K562 (cell line): ENCODE results near the gene IPO13. TPM values are rescaled to one million over a fixed set of nuclear protein-coding genes. Genes with fewer than 3 reads are reported as not detected.

Experiments
- ATAC-seq: fragments of 200-7000 bp; cut with Tn5 transposase; 3 replicates; pipeline ENCODE4 v1.9.1; 2020; ENCODE audit warnings: moderate library complexity
- BruUV-seq: library from RNA; stranded (reverse); fragments of 400-500 nt; replicated peaks from 2 replicates; lab custom pipeline; 2021; lab: Mats Ljungman, UMichigan
- CTCF ChIA-PET: fragments of 300-600 bp; formaldehyde crosslinking; extraction: SDS; loops from one replicate; lab custom pipeline; 2021; ENCODE audit warnings: low intra/inter-chr PET ratio; lab: Yijun Ruan, JAX
- POLR2A ChIA-PET: fragments of 300-600, 350-650 bp; sonication (Branson Sonifier 250); formaldehyde crosslinking; extraction: SDS; loops from one replicate; lab custom pipeline; 2021; ENCODE audit warnings: antibody characterized with exemption, inconsistent platforms; lab: Yijun Ruan, JAX
- DNase-seq, 4 experiments: peaks; one replicate each; pipeline versions ENCODE4 v3.0.0 to v3.0.0-alpha.2; 2011 to 2018; ENCODE audit warnings: low spot score in 3 of 4, mixed read lengths in 3 of 4; ENCODE audit errors: extremely low read depth in 1 of 4
- FAIRE-seq: peaks from 2 replicates; lab custom pipeline; 2011; peaks lifted over from hg19 to GRCh38; lab: Jason Lieb, UNC
- H2AFZ ChIP-seq: 2 replicates; pipeline ENCODE4 v1.6.0; 2011; ENCODE audit warnings: low read depth, low read length, control low read depth, inconsistent platforms
- H3K27ac ChIP-seq: fragments of 200-600 bp; 3 replicates; pipeline ENCODE4 v1.8.0; 2011; ENCODE audit warnings: low read depth, mild to moderate bottlenecking, control low read depth, inconsistent platforms, low read length, moderate library complexity, mixed read lengths; ENCODE audit errors: extremely low read depth
- H3K27me3 ChIP-seq, 2 experiments: fragments of 300-600 bp in 1 of 2; 2 replicates in 1 of 2; 3 replicates in 1 of 2; pipeline versions ENCODE4 v1.6.0 to v1.8.0; 2011; ENCODE audit warnings: inconsistent platforms in 2 of 2, low read length in 2 of 2, mild to moderate bottlenecking in 1 of 2, mixed read lengths in 1 of 2, moderate library complexity in 1 of 2; ENCODE audit not compliant: control insufficient read depth in 2 of 2, insufficient read depth in 2 of 2
- H3K36me3 ChIP-seq: fragments of 300-600 bp; 3 replicates; pipeline ENCODE4 v1.8.0; 2011; ENCODE audit warnings: mild to moderate bottlenecking, low read length, inconsistent platforms; ENCODE audit not compliant: control insufficient read depth, insufficient read depth
- H3K4me1 ChIP-seq, 2 experiments: fragments of 200-600 bp in 1 of 2; replicated peaks in 1 of 2; 2 replicates in 1 of 2; 3 replicates in 1 of 2; pipeline versions ENCODE4 v1.5.1 to v1.8.0; 2011; ENCODE audit warnings: inconsistent platforms in 2 of 2, low read length in 2 of 2, mild to moderate bottlenecking in 1 of 2, mixed read lengths in 1 of 2, moderate library complexity in 1 of 2; ENCODE audit not compliant: control insufficient read depth in 2 of 2, insufficient read depth in 2 of 2
- H3K4me2 ChIP-seq: 2 replicates; pipeline ENCODE4 v1.6.1; 2011; ENCODE audit warnings: low read length, control low read depth, inconsistent platforms, mixed read lengths; ENCODE audit not compliant: insufficient read depth
- H3K4me3 ChIP-seq: fragments of 200-600 bp; sonication (generic), shearing (Covaris generic); 2 replicates; pipeline ENCODE4 v1.5.1; 2016; ENCODE audit warnings: control low read depth, inconsistent platforms
- H3K79me2 ChIP-seq: fragments of 200-600 bp; 3 replicates; pipeline ENCODE4 v1.8.0; 2011; ENCODE audit warnings: low read length, inconsistent platforms; ENCODE audit not compliant: control insufficient read depth, insufficient read depth
- H3K9ac ChIP-seq, 2 experiments: 2 replicates each; pipeline versions ENCODE4 v1.6.0 to v1.6.1; 2011; ENCODE audit warnings: low read depth in 2 of 2, low read length in 2 of 2, control low read depth in 1 of 2, inconsistent platforms in 1 of 2, mild to moderate bottlenecking in 1 of 2, mixed read lengths in 1 of 2; ENCODE audit not compliant: insufficient read depth in 1 of 2
- H3K9me1 ChIP-seq: one replicate; pipeline ENCODE4 v1.6.0; 2011; ENCODE audit warnings: inconsistent platforms, mild to moderate bottlenecking, low read length, moderate library complexity; ENCODE audit not compliant: control insufficient read depth, insufficient read depth
- H3K9me3 ChIP-seq: replicated peaks from 2 replicates; pipeline ENCODE4 v1.5.1; 2011; ENCODE audit warnings: low read depth, low read length, inconsistent platforms; ENCODE audit not compliant: control insufficient read depth, insufficient read depth
- H4K20me1 ChIP-seq: replicated peaks from 2 replicates; pipeline ENCODE4 v1.6.1; 2011; ENCODE audit warnings: low read length, inconsistent platforms, mixed read lengths; ENCODE audit not compliant: control insufficient read depth, insufficient read depth
- CBFA2T3 ChIP-seq: fragments of 450-650 bp; IDR thresholded peaks from 2 replicates; pipeline ENCODE4 v1.6.1; 2017
- POLR2G ChIP-seq: fragments of 200-400 bp; formaldehyde crosslinking; IDR thresholded peaks from 2 replicates; pipeline ENCODE4 v1.6.1; 2017; ENCODE audit warnings: low read depth, mild to moderate bottlenecking, antibody characterized with exemption, low read length, moderate library complexity
- USF1 ChIP-seq: sonication (generic); formaldehyde crosslinking; IDR thresholded peaks from 2 replicates; pipeline ENCODE4 v1.9.0; 2022; ENCODE audit warnings: mild to moderate bottlenecking, missing genetic modification reagents
- USF2 ChIP-seq: sonication (generic); formaldehyde crosslinking; IDR thresholded peaks from 2 replicates; pipeline ENCODE4 v1.5.0; 2020; ENCODE audit warnings: missing genetic modification reagents
- ZBTB33 ChIP-seq: sonication (generic); formaldehyde crosslinking; IDR thresholded peaks from 2 replicates; pipeline ENCODE4 v1.8.1; 2023; ENCODE audit warnings: mild to moderate bottlenecking, missing genetic modification reagents
- ZNF644 ChIP-seq: fragments of 200-800 bp; sonication (Bioruptor generic); IDR thresholded peaks from 2 replicates; pipeline ENCODE4 v1.6.1; 2016; ENCODE audit warnings: low read depth, missing genetic modification characterization, missing compliant biosample characterization
- WGBS: fragments of 100-300 bp; shearing (Covaris generic); methylation state at CpG from one replicate; pipeline ENCODE4 v1.1.6; 2016; ENCODE audit warnings: low coverage, mixed read lengths; ENCODE audit not compliant: insufficient coverage; ENCODE audit errors: missing lambda C conversion rate; 5-methylcytosine and 5-hydroxymethylcytosine counted together
- in situ Hi-C: fragments of 300-500 bp; cut with MboI; formaldehyde crosslinking; loops from 4 replicates; pipeline ENCODE4 v1.15.0; 2018; ENCODE audit warnings: inconsistent platforms, mixed read lengths
- intact Hi-C: fragments of 100-400 bp; cut with micrococcal nuclease; formaldehyde crosslinking; loops from 2 replicates; pipeline ENCODE4 v1.14.2; 2022
- polyA plus RNA-seq, 8 experiments: library from polyadenylated mRNA; depleted of rRNA in 4 of 8; stranded (reverse) in 5 of 8; unstranded in 3 of 8; fragments of >200 nt; fragmentation: Nextera tagmentation in 2 of 8; fragmentation: Illumina TruSeq in 1 of 8; extraction: Ambion mirVana in 2 of 8; extraction: Trizol in 1 of 8; gene quantifications; 2 replicates each; pipeline versions ENCODE4 v1.2.1 to v1.2.3, GENCODE V29; 2011 to 2014; ENCODE audit warnings: inconsistent platforms in 1 of 8, missing spikeins in 1 of 8
- total RNA-seq, 7 experiments: library from RNA; depleted of rRNA in 6 of 7; stranded (reverse); fragments of >200 nt in 6 of 7; fragmentation: Illumina TruSeq in 2 of 7; extraction: Trizol in 2 of 7; gene quantifications; 2 replicates each; pipeline versions ENCODE4 v1.2.1 to v1.2.3, GENCODE V29; 2011 to 2021; ENCODE audit warnings: low replicate concordance in 1 of 7

IPO13 gene
- total and polyA plus RNA-seq, 9 of the 15 experiments (the other 6 are each of a cell fraction or from before 2014, with no cell fraction given) = 7.0 to 30.8 (median 16.2) TPM

GRCh38 chr1:43981636-43982035 lies 34.9 kb downstream of the IPO13 start:
- POLR2A ChIA-PET = interaction anchor here (0.9 to 1.2 kb wide), 2 partner anchors 11 to 67 kb away, joined by 3 read pairs; no protein-coding TSS in a partner anchor
- H3K27me3 ChIP-seq = no peaks in the 10 kb centered on the region
- H4K20me1 ChIP-seq = peaks cover 22% of the 10 kb centered on the region; the same call in 1 of the 2 replicates
- no peak overlapping the region for H3K27ac ChIP-seq
- H2AFZ ChIP-seq = no peak overlapping the region
- H3K36me3 ChIP-seq = peaks cover 81% of the 10 kb centered on the region
- peaks cover 37 to 73% of the 10 kb centered on the region in 2 experiments for H3K4me1 ChIP-seq
- FAIRE-seq = no peak
- DNase-seq = no peak
- intact Hi-C loops = no loop called here
- BruUV-seq = no TSS peak
- no peak overlapping the region for H3K4me3 ChIP-seq
- 97% methylated on average over 18 of the region's 20 CpGs for WGBS
- H3K9ac ChIP-seq = peak overlapping the region in 1 of 2 experiments; percentile 99; a peak in 1 of 4 replicates
- no peak overlapping the region for H3K4me2 ChIP-seq
- CTCF ChIA-PET = no interaction called here
- in situ Hi-C loops = no loop called here
- peak; percentile 67; the same call in 1 of the 2 replicates for TF ChIP-seq ZBTB33 (CRISPR knock-in tag)
- TF ChIP-seq CBFA2T3 = no peak
- no peak for TF ChIP-seq ZNF644
- peak; percentile 12; the same call in 1 of the 2 replicates for TF ChIP-seq POLR2G
- no peak for TF ChIP-seq USF1 (CRISPR knock-in tag)
- no peak for TF ChIP-seq USF2 (CRISPR knock-in tag)
- no peaks in the 10 kb centered on the region for H3K9me3 ChIP-seq
- ATAC-seq = no peak
- peaks cover 62% of the 10 kb centered on the region for H3K79me2 ChIP-seq
- H3K9me1 ChIP-seq = peaks cover 15% of the 10 kb centered on the region
